GM12891 (cell line): Measurements from ENCODE around the gene TUBAL3.

Experiments
- POLR2A ChIP-seq: IDR thresholded peaks from 2 replicates; pipeline ENCODE4 v1.6.1; 2011; ENCODE audit warnings: low read depth, low read length, control low read depth
- POLR2AphosphoS5 ChIP-seq: IDR thresholded peaks from 2 replicates; pipeline ENCODE4 v1.6.1; 2011; ENCODE audit warnings: low read depth, low read length, control low read depth
- TAF1 ChIP-seq: IDR thresholded peaks from 2 replicates; pipeline ENCODE4 v1.6.1; 2011; ENCODE audit warnings: low read depth, low read length, control low read depth

DNA sequence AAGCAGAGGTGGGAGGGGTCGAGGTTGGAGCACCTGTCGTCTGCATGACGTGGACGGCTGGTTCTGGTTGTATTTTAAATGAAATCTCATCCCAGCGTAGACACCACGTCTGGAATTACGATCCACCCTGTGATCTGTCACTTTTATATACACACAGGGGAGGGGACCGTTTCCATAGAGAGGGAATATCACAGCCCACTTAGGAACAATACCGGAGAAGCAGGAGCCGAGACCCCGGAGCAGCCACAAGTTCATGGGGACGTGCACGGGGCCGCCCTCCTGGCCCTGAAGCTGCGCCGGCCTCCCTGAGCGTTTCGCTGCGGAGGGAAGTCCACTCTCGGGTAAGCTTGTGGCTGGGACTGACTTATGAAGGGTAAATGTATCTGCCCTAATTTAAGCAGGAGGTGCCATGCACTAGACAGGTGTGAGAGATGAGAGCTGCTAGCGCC, 39.7 kb downstream of the TUBAL3 start, which contains the start of gene UCN3:
- TF ChIP-seq POLR2AphosphoS5 (no peak), POLR2A (no peak), TAF1 (no peak)
